Peyer's patch (tissue), 4 donors: ENCODE data around the gene PAX8.

ENCODE experiments used
- CTCF ChIP-seq, 6 experiments: fragments of 450-650 bp in 4 of 6; fragments of 200-600 bp in 2 of 6; sonication (generic) in 1 of 6; IDR thresholded peaks; one replicate each; pipeline ENCODE4 v1.5.1; 2017 to 2019; ENCODE audit warnings: antibody characterized with exemption in 6 of 6, mild to moderate bottlenecking in 3 of 6, moderate library complexity in 1 of 6
- POLR2A ChIP-seq, 2 donors: fragments of 450-650 bp; IDR thresholded peaks; one replicate each; pipeline ENCODE4 v1.5.1; 2017; ENCODE audit warnings: antibody characterized with exemption in 2 of 2, mild to moderate bottlenecking in 2 of 2, moderate library complexity in 2 of 2

- TF ChIP-seq POLR2A (IDR thresholded peaks at IDR 0.05), result no peak
- TF ChIP-seq CTCF (IDR thresholded peaks at IDR 0.05), result no peak
Measured at GRCh38 chr2:113298176-113298575, 19.5 kb upstream of the PAX8 start.
